GM19043 (cell line): ENCODE results near the gene ANXA10.
A peak's percentile ranks its signal among the peaks of the same experiment; 100 is the strongest.
"Not testable (repeated sequence)": the region's sequence is repeated elsewhere in the genome, so short reads cannot be mapped to it uniquely, and the experiment has no call there.

Source experiments
- ATAC-seq: cut with Tn5 transposase; IDR thresholded peaks from one replicate; pipeline ENCODE4 v1.9.1; 2021; ENCODE audit warnings: low read depth; ENCODE audit not compliant: unreplicated experiment

The ANXA10 gene

GRCh38 chr4:168153596-168154440 is 61.5 kb downstream of the ANXA10 start:
- ATAC-seq, result peak; percentile 78

GRCh38 chr4:168154546-168155277 is 62.4 kb downstream of the ANXA10 start:
- ATAC-seq, result no peak

- no peak for ATAC-seq
Measured at GRCh38 chr4:168162604-168163003, 70.3 kb downstream of the ANXA10 start.

GRCh38 chr4:168163106-168163505 is 70.8 kb downstream of the ANXA10 start:
- no peak for ATAC-seq

- no peak for ATAC-seq
Measured at GRCh38 chr4:168164045-168164444, 71.7 kb downstream of the ANXA10 start.

- ATAC-seq, result no peak
Measured at GRCh38 chr4:168164915-168165548, 72.7 kb downstream of the ANXA10 start.

GRCh38 chr4:168167714-168168284 is 75.5 kb downstream of the ANXA10 start:
- ATAC-seq, result no peak

- no peak for ATAC-seq
Measured at GRCh38 chr4:168174308-168174707, 82.0 kb downstream of the ANXA10 start.

- no peak for ATAC-seq
Measured at GRCh38 chr4:168177546-168178149, 85.3 kb downstream of the ANXA10 start.

- no peak for ATAC-seq
Measured at GRCh38 chr4:168183717-168184571, 91.6 kb downstream of the ANXA10 start.

GRCh38 chr4:168188754-168189153 is 96.4 kb downstream of the ANXA10 start:
- ATAC-seq, result peak; percentile 58

- no peak for ATAC-seq
Measured at GRCh38 chr4:168197926-168198325, 105.6 kb downstream of the ANXA10 start.

- ATAC-seq, result no peak
Measured at GRCh38 chr4:168199260-168199957, 107.1 kb downstream of the ANXA10 start.

GRCh38 chr4:168200685-168201084 is 108.3 kb downstream of the ANXA10 start:
- ATAC-seq, result no peak

GRCh38 chr4:168203233-168203911 is 111.0 kb downstream of the ANXA10 start:
- no peak for ATAC-seq

- ATAC-seq, result no peak
Measured at GRCh38 chr4:168208957-168209614, 116.7 kb downstream of the ANXA10 start.

- ATAC-seq, result no peak
Measured at GRCh38 chr4:168212656-168213055, 120.3 kb downstream of the ANXA10 start.

GRCh38 chr4:168213511-168213910 is 121.2 kb downstream of the ANXA10 start:
- not testable (repeated sequence) for ATAC-seq
